ENCODE data around the gene ARFRP1.
"Not testable (repeated sequence)": the region's sequence is repeated elsewhere in the genome, so short reads cannot be mapped to it uniquely, and the experiment has no call there.

Gene ARFRP1

DNA sequence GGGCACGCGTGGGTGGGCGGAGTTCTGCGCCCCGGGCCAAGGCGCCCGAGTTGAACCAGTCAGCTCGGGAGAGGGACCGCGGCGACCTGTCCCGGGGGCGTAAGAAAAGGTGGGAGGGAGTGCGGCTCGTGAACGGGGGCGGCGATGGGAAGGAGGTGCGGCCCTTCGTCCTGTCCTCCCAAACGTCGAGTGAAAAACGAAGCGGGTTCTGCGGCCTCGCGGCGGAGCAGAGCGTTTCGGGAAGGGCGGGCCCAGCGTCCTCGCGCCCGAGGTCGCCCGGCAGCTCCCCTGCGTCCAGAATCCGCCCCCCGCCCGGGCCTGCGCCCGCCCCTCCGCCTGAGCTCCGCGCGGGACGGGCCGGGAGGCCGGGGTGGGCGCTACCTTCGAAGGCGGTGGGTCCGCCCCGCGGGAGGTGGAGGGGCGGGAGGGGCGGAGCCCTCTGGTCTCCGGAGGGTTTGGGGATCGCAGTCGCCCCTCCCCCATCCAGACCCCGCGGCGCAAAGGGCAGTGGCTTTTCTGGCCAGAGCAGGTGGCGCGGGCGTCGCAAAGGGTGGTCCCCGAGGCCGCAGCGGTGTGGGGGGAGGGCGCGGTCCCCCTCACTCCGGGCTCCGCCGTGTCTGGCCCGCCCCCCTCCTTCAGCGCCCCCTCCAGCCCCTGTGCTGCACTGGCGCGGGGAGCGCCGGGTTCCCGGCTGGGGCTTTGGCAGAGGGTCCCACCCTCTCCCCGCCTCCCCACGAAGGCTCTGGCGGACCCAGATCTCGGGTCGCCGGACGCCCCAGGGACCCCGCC, 55.4 kb downstream of the ARFRP1 start:
- DNase-seq (no peak), ATAC-seq (replicated peaks) (peak; percentile 18 to 30)
- Mint-ChIP-seq H3K27me3 (peaks cover 5 to 8% of the 10 kb centered on the region in 2 donors), H3K9me3 (no peaks in the 10 kb centered on the region), H3K27ac (peak overlapping the region; percentile 31), H3K4me3 (peak overlapping the region; percentile 74 to 82), H3K4me1 (peaks cover 10 to 21% of the 10 kb centered on the region in 2 donors), H3K36me3 (no peaks in the 10 kb centered on the region)

DNA sequence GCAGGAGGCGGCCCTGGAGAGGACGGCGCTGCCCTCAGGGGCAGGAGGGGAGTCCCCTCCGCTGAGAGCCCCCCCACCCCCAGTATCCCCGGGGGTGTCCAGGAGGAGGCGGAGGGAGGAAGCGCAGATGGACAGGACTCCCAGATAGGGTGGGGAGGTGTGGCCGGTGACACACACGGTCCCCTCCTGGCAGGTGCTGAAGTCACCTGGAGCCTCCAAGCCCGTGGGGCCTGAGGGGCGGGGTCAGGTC, 55.9 kb downstream of the ARFRP1 start:
- Mint-ChIP-seq H3K27ac (peak overlapping the region; percentile 31), H3K9me3 (no peaks in the 10 kb centered on the region), H3K4me1 (peaks cover 9 to 18% of the 10 kb centered on the region in 2 donors), H3K36me3 (no peaks in the 10 kb centered on the region), H3K27me3 (peaks cover 5 to 8% of the 10 kb centered on the region in 2 donors), H3K4me3 (peak overlapping the region; percentile 74 to 82)
- ATAC-seq (replicated peaks): peak in 1 of 2 donors; percentile 19
- no peak for DNase-seq

DNA sequence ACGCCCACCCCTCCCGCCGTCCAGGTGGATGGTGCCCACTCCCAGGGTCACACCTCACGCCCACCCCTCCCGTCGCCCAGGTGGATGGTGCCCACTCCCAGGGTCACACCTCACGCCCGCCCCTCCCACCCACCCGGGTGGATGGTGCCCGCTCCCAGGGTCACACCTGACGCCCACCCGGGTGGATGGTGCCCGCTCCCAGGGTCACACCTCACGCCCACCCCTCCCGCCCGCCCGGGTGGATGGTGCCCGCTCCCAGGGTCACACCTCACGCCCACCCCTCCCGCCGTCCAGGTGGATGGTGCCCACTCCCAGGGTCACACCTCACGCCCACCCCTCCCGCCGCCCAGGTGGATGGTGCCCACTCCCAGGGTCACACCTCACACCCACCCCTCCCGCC, 57.3 kb downstream of the ARFRP1 start:
- DNase-seq; ATAC-seq (replicated peaks); H3K27me3 Mint-ChIP-seq; H3K36me3 Mint-ChIP-seq; H3K27ac Mint-ChIP-seq; H3K9me3 Mint-ChIP-seq; H3K4me3 Mint-ChIP-seq: not testable (repeated sequence)
- peaks cover 9 to 18% of the 10 kb centered on the region in 2 donors for H3K4me1 Mint-ChIP-seq

DNA sequence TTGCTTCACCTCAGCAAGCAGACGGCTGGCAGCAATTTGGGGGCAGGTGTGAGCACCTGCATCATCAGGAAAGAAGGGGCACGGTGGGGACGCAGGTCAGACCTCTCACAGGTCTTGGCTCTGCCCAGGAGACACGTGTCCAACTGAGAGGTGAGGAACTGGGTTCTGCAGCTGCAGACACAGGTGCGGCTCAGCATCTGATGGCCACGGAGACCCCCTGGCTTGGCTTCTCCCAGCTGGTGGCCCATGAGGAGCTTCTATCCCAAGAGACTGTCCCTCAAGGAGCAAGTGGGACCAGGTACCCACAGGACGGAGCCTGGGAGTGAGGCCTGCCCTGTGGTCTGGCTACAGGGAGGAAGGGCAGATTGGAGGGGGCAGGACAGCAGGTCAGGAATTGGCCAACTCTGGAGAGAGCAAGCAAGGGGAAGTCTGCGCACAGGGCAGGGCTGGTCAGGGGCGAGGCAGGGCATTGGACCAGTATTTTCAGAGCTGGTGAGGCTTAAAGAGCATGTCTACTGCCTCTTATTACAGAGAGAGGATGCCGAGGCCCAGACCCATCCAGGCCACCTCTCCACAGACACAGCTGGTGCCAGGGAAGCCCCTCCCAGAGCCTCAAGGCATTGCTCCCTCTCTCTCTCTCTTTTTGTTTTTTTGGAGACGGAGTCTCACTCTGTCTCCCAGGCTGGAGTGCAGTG, 58.7 kb downstream of the ARFRP1 start:
- peaks cover 4 to 5% of the 10 kb centered on the region in 2 donors for H3K27me3 Mint-ChIP-seq
- H3K9me3 Mint-ChIP-seq: no peaks in the 10 kb centered on the region
- peaks cover 9 to 16% of the 10 kb centered on the region in 2 donors for H3K4me1 Mint-ChIP-seq
- no peak overlapping the region for H3K27ac Mint-ChIP-seq
- no peak overlapping the region for H3K4me3 Mint-ChIP-seq
- no peak for ATAC-seq (replicated peaks)
- no peak for DNase-seq
- no peaks in the 10 kb centered on the region for H3K36me3 Mint-ChIP-seq

Measured in stimulated activated naive B cell treated with anti-CD40 and anti-IgM and Interleukin-4, amounts not matched to agents 10 μg/mL and 1 μg/mL and 100 μg/mL, for 72 hours (primary cell).